ENCODE measurements around the gene NTM.

Gene NTM

GRCh38 chr11:131609921-131610320 lies 239.5 kb downstream of the NTM start:
- no peak for DNase-seq

- DNase-seq: no peak
Observed at GRCh38 chr11:131611322-131611721, 240.9 kb downstream of the NTM start.

GRCh38 chr11:131612533-131612932 lies 242.1 kb downstream of the NTM start:
- DNase-seq: no peak

- no peak for DNase-seq
Observed at GRCh38 chr11:131614631-131615030, 244.2 kb downstream of the NTM start.

GRCh38 chr11:131615611-131616010 lies 245.2 kb downstream of the NTM start:
- DNase-seq: no peak

- peak; percentile 17 for DNase-seq
Observed at GRCh38 chr11:131616481-131617140, 246.2 kb downstream of the NTM start.

GRCh38 chr11:131618201-131618600 lies 247.8 kb downstream of the NTM start:
- no peak for DNase-seq

GRCh38 chr11:131622193-131622592 lies 251.8 kb downstream of the NTM start:
- DNase-seq: no peak

- DNase-seq: no peak
Observed at GRCh38 chr11:131624531-131624930, 254.1 kb downstream of the NTM start.

GRCh38 chr11:131626788-131627187 lies 256.4 kb downstream of the NTM start:
- no peak for DNase-seq

GRCh38 chr11:131628739-131629138 lies 258.3 kb downstream of the NTM start:
- no peak for DNase-seq

- no peak for DNase-seq
Observed at GRCh38 chr11:131629925-131630540, 259.6 kb downstream of the NTM start.

GRCh38 chr11:131632971-131633370 lies 262.6 kb downstream of the NTM start:
- DNase-seq: no peak

- no peak for DNase-seq
Observed at GRCh38 chr11:131633921-131634715, 263.7 kb downstream of the NTM start.

- no peak for DNase-seq
Observed at GRCh38 chr11:131637469-131638175, 267.2 kb downstream of the NTM start.

GRCh38 chr11:131638889-131639288 lies 268.5 kb downstream of the NTM start:
- no peak for DNase-seq

- DNase-seq: no peak
Observed at GRCh38 chr11:131640320-131640719, 269.9 kb downstream of the NTM start.

GRCh38 chr11:131642756-131643531 lies 272.5 kb downstream of the NTM start:
- DNase-seq: no peak

- DNase-seq: no peak
Observed at GRCh38 chr11:131644204-131644795, 273.9 kb downstream of the NTM start.

GRCh38 chr11:131645237-131645636 lies 274.8 kb downstream of the NTM start:
- no peak for DNase-seq

GRCh38 chr11:131649856-131650255 lies 279.4 kb downstream of the NTM start:
- no peak for DNase-seq

GRCh38 chr11:131652231-131652630 lies 281.8 kb downstream of the NTM start:
- DNase-seq: no peak

Data from activated CD4-positive, alpha-beta T cell treated with anti-CD3 and anti-CD28 coated beads, Interleukin-2, amount 50 U/mL, for 16 hours (primary cell).